ENCODE results near the gene PDE8B. TPM values are rescaled to one million over a fixed set of nuclear protein-coding genes. Genes with fewer than 3 reads are reported as not detected.
"Not testable (repeated sequence)": the region's sequence is repeated elsewhere in the genome, so short reads cannot be mapped to it uniquely, and the experiment has no call there.

PDE8B gene
- total and polyA plus RNA-seq, 12 donors, result 0.27 to 5.6 (median 1.4) TPM

DNA sequence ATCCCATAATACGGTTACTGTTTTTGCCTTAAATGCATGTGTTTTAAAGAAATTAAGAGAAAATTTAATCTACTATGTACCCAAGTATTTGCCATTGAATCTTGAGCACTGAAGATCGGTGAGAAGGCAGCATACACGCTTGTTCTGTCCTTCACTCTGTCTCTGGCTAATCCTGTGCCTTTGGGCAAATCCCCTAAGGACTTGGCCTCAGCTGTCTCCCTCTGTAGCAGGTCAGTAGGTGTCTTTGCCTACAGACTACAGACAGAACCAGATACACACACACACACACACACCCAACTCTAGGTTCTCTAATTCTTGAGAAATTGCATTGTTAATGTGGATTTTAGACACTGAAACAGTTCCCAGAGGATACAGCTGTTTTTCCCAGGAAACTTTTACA is 164.2 kb downstream of the PDE8B start:
- TF ChIP-seq, protein P1, sequence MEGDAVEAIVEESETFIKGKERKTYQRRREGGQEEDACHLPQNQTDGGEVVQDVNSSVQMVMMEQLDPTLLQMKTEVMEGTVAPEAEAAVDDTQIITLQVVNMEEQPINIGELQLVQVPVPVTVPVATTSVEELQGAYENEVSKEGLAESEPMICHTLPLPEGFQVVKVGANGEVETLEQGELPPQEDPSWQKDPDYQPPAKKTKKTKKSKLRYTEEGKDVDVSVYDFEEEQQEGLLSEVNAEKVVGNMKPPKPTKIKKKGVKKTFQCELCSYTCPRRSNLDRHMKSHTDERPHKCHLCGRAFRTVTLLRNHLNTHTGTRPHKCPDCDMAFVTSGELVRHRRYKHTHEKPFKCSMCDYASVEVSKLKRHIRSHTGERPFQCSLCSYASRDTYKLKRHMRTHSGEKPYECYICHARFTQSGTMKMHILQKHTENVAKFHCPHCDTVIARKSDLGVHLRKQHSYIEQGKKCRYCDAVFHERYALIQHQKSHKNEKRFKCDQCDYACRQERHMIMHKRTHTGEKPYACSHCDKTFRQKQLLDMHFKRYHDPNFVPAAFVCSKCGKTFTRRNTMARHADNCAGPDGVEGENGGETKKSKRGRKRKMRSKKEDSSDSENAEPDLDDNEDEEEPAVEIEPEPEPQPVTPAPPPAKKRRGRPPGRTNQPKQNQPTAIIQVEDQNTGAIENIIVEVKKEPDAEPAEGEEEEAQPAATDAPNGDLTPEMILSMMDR (IDR thresholded peaks at IDR 0.05), result no peak
- intact Hi-C loops (cut with DNase I), result no loop called here
- Histone ChIP-seq H3K4me3 (no peak overlapping the region), H3K9me3 (no peaks in the 10 kb centered on the region), H3K36me3 (no peaks in the 10 kb centered on the region), H3K4me1 (no peaks in the 10 kb centered on the region), H3K27ac (no peak overlapping the region), H3K27me3 (no peaks in the 10 kb centered on the region)
- WGBS, 2 donors, result 61 to 79% methylated on average over 3 of the region's 3 CpGs
- no peak for ATAC-seq
- no peak for DNase-seq

DNA sequence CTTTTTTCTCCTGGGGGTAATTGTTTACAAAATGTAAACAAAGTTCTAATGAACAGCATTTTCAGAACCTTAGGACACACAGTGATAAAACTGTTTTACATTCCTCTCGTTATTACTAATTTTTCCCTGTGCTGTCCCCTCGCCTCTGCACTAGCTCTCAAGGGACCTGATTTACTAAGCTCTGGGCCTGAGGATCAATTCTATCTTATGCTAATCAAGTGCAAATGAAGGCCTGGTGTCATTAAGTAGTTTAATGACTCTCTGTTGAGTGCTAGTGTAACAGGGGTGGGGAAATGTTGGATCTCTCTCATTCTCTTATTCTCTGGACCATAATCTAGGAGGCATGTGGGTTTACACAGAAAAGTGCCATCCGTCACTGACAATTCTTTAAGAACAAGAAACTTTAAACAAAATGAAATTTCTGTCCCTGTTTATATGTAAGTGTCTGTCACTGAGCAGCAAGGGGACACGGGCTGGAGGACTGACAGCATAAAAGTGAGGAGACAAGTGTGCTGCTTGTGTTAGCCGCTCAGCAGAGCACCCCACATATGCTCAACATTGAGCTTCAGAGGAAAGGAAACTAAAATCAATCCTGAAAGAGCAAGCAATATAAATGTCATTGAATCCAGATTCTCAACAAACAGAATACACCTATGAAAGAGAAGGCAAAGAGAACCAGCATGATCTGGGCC is 166.3 kb downstream of the PDE8B start:
- no peaks in the 10 kb centered on the region for H3K9me3 ChIP-seq
- 84 to 85% methylated on average over 5 of the region's 5 CpGs for WGBS, 2 donors
- H3K27me3 ChIP-seq, result no peaks in the 10 kb centered on the region
- intact Hi-C loops (cut with DNase I), result no loop called here
- DNase-seq (no peak), ATAC-seq (no peak)
- no peaks in the 10 kb centered on the region for H3K36me3 ChIP-seq
- no peaks in the 10 kb centered on the region for H3K4me1 ChIP-seq
- no peak overlapping the region for H3K4me3 ChIP-seq
- TF ChIP-seq, protein P1 (IDR thresholded peaks at IDR 0.05), result no peak
- H3K27ac ChIP-seq, result no peak overlapping the region

GRCh38 chr5:77379558-77380061 is 169.1 kb downstream of the PDE8B start:
- Histone ChIP-seq H3K4me1 (no peaks in the 10 kb centered on the region), H3K36me3 (no peaks in the 10 kb centered on the region), H3K27me3 (no peaks in the 10 kb centered on the region), H3K27ac (no peak overlapping the region), H3K4me3 (no peak overlapping the region), H3K9me3 (peaks cover 0 to 7% (median 0%) of the 10 kb centered on the region in 11 donors)
- WGBS, 2 donors, result 67 to 69% methylated on average over 6 of the region's 6 CpGs
- TF ChIP-seq, protein P1 (IDR thresholded peaks at IDR 0.05), result no peak
- DNase-seq (no peak), ATAC-seq (no peak)
- intact Hi-C loops (cut with DNase I), result no loop called here

DNA sequence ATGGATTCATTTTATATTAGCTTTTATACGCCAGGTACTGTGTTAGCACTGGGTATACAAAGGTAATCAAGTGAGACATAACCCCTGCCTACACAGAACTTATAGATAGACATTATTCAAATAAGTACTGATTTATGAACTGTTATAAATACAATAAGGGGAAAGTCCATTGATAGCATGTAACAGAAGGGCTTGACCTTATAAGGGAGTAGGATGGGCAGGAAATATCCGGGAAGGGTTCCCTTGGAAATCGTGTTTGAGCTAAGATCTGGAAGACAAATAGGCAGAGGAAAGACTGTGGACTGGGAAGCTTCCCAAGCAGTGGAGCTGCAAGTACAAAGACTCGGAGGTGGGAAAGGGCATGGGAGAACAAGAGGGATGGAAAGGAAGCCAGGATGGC is 170.2 kb downstream of the PDE8B start:
- no peak for ATAC-seq
- peaks cover 0 to 7% (median 0%) of the 10 kb centered on the region in 11 donors for H3K9me3 ChIP-seq
- no peak overlapping the region for H3K4me3 ChIP-seq
- intact Hi-C loops (cut with DNase I), result no loop called here
- no peaks in the 10 kb centered on the region for H3K27me3 ChIP-seq
- TF ChIP-seq, protein P1 (IDR thresholded peaks at IDR 0.05), result no peak
- no peak for DNase-seq
- 58 to 70% methylated on average over 4 of the region's 4 CpGs for WGBS, 2 donors
- H3K36me3 ChIP-seq, result no peaks in the 10 kb centered on the region
- H3K4me1 ChIP-seq, result no peaks in the 10 kb centered on the region
- H3K27ac ChIP-seq, result no peak overlapping the region

- H3K4me1 ChIP-seq, result not testable (repeated sequence)
Observed at GRCh38 chr5:77383336-77383735, 172.9 kb downstream of the PDE8B start.

DNA sequence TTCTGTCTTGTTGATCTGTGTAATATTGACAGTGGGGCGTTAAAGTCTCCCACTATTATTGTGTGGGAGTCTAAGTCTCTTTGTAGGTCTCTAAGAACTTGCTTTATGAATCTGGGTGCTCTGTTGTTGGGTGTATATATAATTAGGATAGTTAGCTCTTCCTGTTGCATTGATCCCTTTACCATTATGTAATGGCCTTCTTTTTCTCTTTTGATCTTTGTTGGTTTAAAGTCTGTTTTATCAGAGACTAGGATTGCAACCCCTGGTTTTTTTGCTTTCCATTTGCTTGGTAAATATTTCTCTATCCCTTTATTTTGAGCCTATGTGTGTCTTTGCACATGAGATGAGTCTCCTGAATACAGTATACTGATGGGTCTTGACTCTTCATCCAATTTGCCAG is 175.9 kb downstream of the PDE8B start:
- not testable (repeated sequence) for ATAC-seq

More at GRCh38 chr5:77383336-77383735, 172.9 kb downstream of the PDE8B start:
- intact Hi-C loops (cut with DNase I); H3K36me3 ChIP-seq; H3K27ac ChIP-seq; H3K4me3 ChIP-seq; DNase-seq; ATAC-seq; H3K27me3 ChIP-seq; H3K9me3 ChIP-seq: not testable (repeated sequence)
- WGBS, 2 donors, result 90 to 92% methylated on average over 2 of the region's 2 CpGs

More for the DNA sequence above, 175.9 kb downstream of the PDE8B start:
- WGBS, 2 donors, result 90 to 95% methylated on average over 1 of the region's 1 CpG
- H3K4me3 ChIP-seq; H3K36me3 ChIP-seq; H3K27ac ChIP-seq; H3K27me3 ChIP-seq; H3K4me1 ChIP-seq; DNase-seq; H3K9me3 ChIP-seq; intact Hi-C loops (cut with DNase I): not testable (repeated sequence)

Data from heart right ventricle (tissue), 16 donors.